ENCODE data around the gene TRIM65. TPM values are rescaled to one million over a fixed set of nuclear protein-coding genes. Genes with fewer than 3 reads are reported as not detected.

Gene TRIM65
- total and polyA plus RNA-seq, 2 of the 13 experiments (the other 11 are each of a cell fraction or from before 2014, with no cell fraction given), result 10.3 to 22.4 TPM

GRCh38 chr17:75872434-75873351 lies 24.1 kb downstream of the TRIM65 start (continued):
- TF ChIP-seq HOXD1 (CRISPR knock-in tag; IDR thresholded peaks at IDR 0.05) (peak; percentile 90), ZSCAN5A (CRISPR knock-in tag; IDR thresholded peaks at IDR 0.05; ENCODE audit: borderline replicate concordance) (peak; percentile 63; the same call in 1 of the 2 replicates), MTA1 (CRISPR knock-in tag; IDR thresholded peaks at IDR 0.05; ENCODE audit: borderline replicate concordance) (peak; percentile 99), HOMEZ (CRISPR knock-in tag; IDR thresholded peaks at IDR 0.05; ENCODE audit: low read depth) (no peak), KLF15 (CRISPR knock-in tag; IDR thresholded peaks at IDR 0.05; ENCODE audit: borderline replicate concordance) (peak; percentile 40; the same call in 1 of the 2 replicates), ZNF598 (CRISPR knock-in tag; IDR thresholded peaks at IDR 0.05; ENCODE audit: borderline replicate concordance) (peak; percentile 99), FOSL1 (CRISPR knock-in tag; IDR thresholded peaks at IDR 0.05; ENCODE audit: borderline replicate concordance) (no peak), ZBTB39 (CRISPR knock-in tag; IDR thresholded peaks at IDR 0.05) (0 out of 2 replicates have a peak, but pooled peaks have one; percentile 74), MAZ (IDR thresholded peaks at IDR 0.05; ENCODE audit: borderline replicate concordance, low read depth, low read length) (peak; percentile 93; the same call in 1 of the 2 replicates), MAZ (CRISPR knock-in tag; IDR thresholded peaks at IDR 0.05; ENCODE audit: low read depth) (peak; percentile 96), TBL1XR1 (IDR thresholded peaks at IDR 0.05; ENCODE audit: borderline replicate concordance, low read length, partially characterized antibody) (peak; percentile 96), POLR2A (IDR thresholded peaks at IDR 0.05; ENCODE audit: insufficient read depth in 1 of 2, low read depth in 2 of 2, low read length in 2 of 2) (peak in 1 of 2 experiments; percentile 84; a peak in 2 of 4 replicates), ZBTB43 (CRISPR knock-in tag; conservative IDR thresholded peaks at IDR 0.05) (peak; percentile 93), SATB2 (CRISPR knock-in tag; IDR thresholded peaks at IDR 0.05) (peak; percentile 88), ZNF44 (CRISPR knock-in tag; IDR thresholded peaks at IDR 0.05) (peak; percentile 71), IRX3 (CRISPR knock-in tag; IDR thresholded peaks at IDR 0.05; ENCODE audit: borderline replicate concordance, low read depth) (no peak), HES4 (CRISPR knock-in tag; IDR thresholded peaks at IDR 0.05; ENCODE audit: borderline replicate concordance) (peak; percentile 65; the same call in 1 of the 2 replicates), FIP1L1 (IDR thresholded peaks at IDR 0.05; ENCODE audit: borderline replicate concordance, insufficient read depth, low read depth, low read length) (no peak), AGO2 (optimal IDR thresholded peaks at IDR 0.05; ENCODE audit: low read depth, low read length) (peak; percentile 99), MBD4 (IDR thresholded peaks at IDR 0.05; ENCODE audit: borderline replicate concordance, low read length) (no peak), ZNF333 (CRISPR knock-in tag; IDR thresholded peaks at IDR 0.05; ENCODE audit: borderline replicate concordance) (no peak; the same call in 1 of the 2 replicates)

Data from HepG2 (cell line).